H1 (cell line): ENCODE data around the gene NCKAP1. TPM values are rescaled to one million over a fixed set of nuclear protein-coding genes. Genes with fewer than 3 reads are reported as not detected.

Experiments
- CTCF ChIA-PET: fragments of 300-600 bp; sonication (Branson Sonifier 250); formaldehyde crosslinking; loops from one replicate; lab custom pipeline; 2021; ENCODE audit not compliant: partially characterized antibody; lab: Charles Lee
- POLR2A ChIA-PET: fragments of 300-600 bp; sonication (Branson Sonifier 250); formaldehyde crosslinking; loops from one replicate; lab custom pipeline; 2021; ENCODE audit warnings: inconsistent platforms; ENCODE audit not compliant: partially characterized antibody; lab: Charles Lee
- DNase-seq, 2 experiments: peaks; one replicate each; pipeline versions ENCODE4 v3.0.0 to v3.0.0-alpha.2; 2010 to 2022; ENCODE audit warnings: low spot score in 2 of 2, low read depth in 1 of 2, mixed read lengths in 1 of 2
- FAIRE-seq: peaks from 2 replicates; lab custom pipeline; 2011; peaks lifted over from hg19 to GRCh38; lab: Jason Lieb, UNC
- H2AFZ ChIP-seq: 2 replicates; pipeline ENCODE4 v1.8.1; 2012; ENCODE audit warnings: low read length, inconsistent platforms
- H2AK5ac ChIP-seq: 2 replicates; pipeline ENCODE4 v1.6.1; 2013; ENCODE audit warnings: low read depth, low read length
- H2BK120ac ChIP-seq: replicated peaks from 2 replicates; pipeline ENCODE3; 2013; ENCODE audit warnings: low read depth, low read length, inconsistent platforms
- H2BK12ac ChIP-seq: 2 replicates; pipeline ENCODE4 v1.6.1; 2013; ENCODE audit warnings: low read depth, low read length
- H2BK15ac ChIP-seq: 2 replicates; pipeline ENCODE4 v1.6.1; 2013; ENCODE audit warnings: low read length
- H2BK20ac ChIP-seq: 2 replicates; pipeline ENCODE4 v1.6.1; 2013; ENCODE audit warnings: low read length
- H2BK5ac ChIP-seq: 2 replicates; pipeline ENCODE4 v1.6.1; 2013; ENCODE audit warnings: low read depth, low read length
- H3K14ac ChIP-seq: 2 replicates; pipeline ENCODE4 v1.6.1; 2013; ENCODE audit warnings: inconsistent platforms; ENCODE audit not compliant: insufficient read length
- H3K18ac ChIP-seq: 2 replicates; pipeline ENCODE4 v1.6.1; 2013; ENCODE audit warnings: low read length; ENCODE audit errors: extremely low read depth
- H3K23ac ChIP-seq: 2 replicates; pipeline ENCODE4 v1.6.1; 2013; ENCODE audit warnings: inconsistent platforms; ENCODE audit not compliant: insufficient read length
- H3K23me2 ChIP-seq: 2 replicates; pipeline ENCODE4 v1.6.1; 2013; ENCODE audit warnings: low read depth, low read length
- H3K27ac ChIP-seq: 2 replicates; pipeline ENCODE4 v1.6.1; 2011; ENCODE audit warnings: low read depth, low read length, inconsistent platforms
- H3K27me3 ChIP-seq, 4 experiments: replicated peaks in 1 of 4; 1 replicate in 1 of 4; 2 replicates in 3 of 4; pipeline versions ENCODE4 v1.6.1 to v1.8.1; 2011 to 2013; ENCODE audit warnings: low read length in 3 of 4, mild to moderate bottlenecking in 3 of 4, inconsistent platforms in 2 of 4, mixed read lengths in 2 of 4, moderate library complexity in 1 of 4; ENCODE audit not compliant: control insufficient read depth in 3 of 4, insufficient read depth in 3 of 4; ENCODE audit errors: extremely low read depth in 1 of 4
- H3K36me3 ChIP-seq, 4 experiments: 2 replicates each; pipeline versions ENCODE4 v1.6.1 to v1.8.1; 2011 to 2013; ENCODE audit warnings: mild to moderate bottlenecking in 4 of 4, low read length in 3 of 4, moderate library complexity in 2 of 4, control low read depth in 1 of 4, inconsistent platforms in 1 of 4; ENCODE audit not compliant: insufficient read depth in 4 of 4, control insufficient read depth in 2 of 4
- H3K4ac ChIP-seq: replicated peaks from 2 replicates; pipeline ENCODE3; 2013; ENCODE audit warnings: low read length, low read depth, mixed read lengths, inconsistent platforms; ENCODE audit not compliant: insufficient read length
- H3K4me1 ChIP-seq, 4 experiments: replicated peaks in 1 of 4; 1 replicate in 1 of 4; 2 replicates in 3 of 4; pipeline versions ENCODE4 v1.6.1 to v1.8.1; 2011 to 2013; ENCODE audit warnings: low read length in 3 of 4, inconsistent platforms in 2 of 4, mixed read lengths in 1 of 4; ENCODE audit not compliant: insufficient read depth in 4 of 4, control insufficient read depth in 3 of 4
- H3K4me2 ChIP-seq, 2 experiments: 2 replicates each; pipeline versions ENCODE4 v1.6.1 to v1.8.1; 2011 to 2013; ENCODE audit warnings: low read depth in 2 of 2, low read length in 2 of 2, control low read depth in 1 of 2, inconsistent platforms in 1 of 2, mild to moderate bottlenecking in 1 of 2; ENCODE audit not compliant: insufficient read depth in 1 of 2
- H3K4me3 ChIP-seq, 4 experiments: fragments of 200-600, 300-600 bp in 1 of 4; sonication (generic), shearing (Covaris generic), sonication (Bioruptor Twin) in 1 of 4; 2 replicates each; pipeline versions ENCODE4 v1.5.1 to v1.8.1; 2011 to 2016; ENCODE audit warnings: low read length in 4 of 4, low read depth in 3 of 4, control low read depth in 2 of 4, inconsistent platforms in 2 of 4, mild to moderate bottlenecking in 2 of 4, mixed read lengths in 1 of 4, moderate library complexity in 1 of 4; ENCODE audit not compliant: insufficient read depth in 2 of 4; ENCODE audit errors: extremely low read depth in 1 of 4
- H3K56ac ChIP-seq: replicated peaks from 2 replicates; pipeline ENCODE3; 2013; ENCODE audit warnings: low read depth, mild to moderate bottlenecking, mixed read lengths, low read length, inconsistent platforms; ENCODE audit not compliant: insufficient read length
- H3K79me1 ChIP-seq: 2 replicates; pipeline ENCODE4 v1.6.1; 2013; ENCODE audit warnings: low read depth, low read length, control low read depth
- H3K79me2 ChIP-seq, 2 experiments: 2 replicates each; pipeline versions ENCODE4 v1.6.1 to v1.8.1; 2012 to 2013; ENCODE audit warnings: low read length in 2 of 2, mild to moderate bottlenecking in 2 of 2, inconsistent platforms in 1 of 2; ENCODE audit not compliant: insufficient read depth in 2 of 2, control insufficient read depth in 1 of 2
- H3K9ac ChIP-seq, 4 experiments: replicated peaks in 1 of 4; 1 replicate in 1 of 4; 2 replicates in 3 of 4; pipeline versions ENCODE4 v1.6.1 to v1.8.1; 2011 to 2013; ENCODE audit warnings: low read depth in 3 of 4, low read length in 3 of 4, control low read depth in 2 of 4, mild to moderate bottlenecking in 2 of 4, moderate library complexity in 2 of 4, inconsistent platforms in 1 of 4; ENCODE audit errors: extremely low read depth in 1 of 4
- H3K9me3 ChIP-seq, 2 experiments: 2 replicates each; pipeline versions ENCODE4 v1.6.1 to v1.8.1; 2012 to 2013; ENCODE audit warnings: mild to moderate bottlenecking in 2 of 2, moderate library complexity in 2 of 2, control low read depth in 1 of 2, inconsistent platforms in 1 of 2, low read depth in 1 of 2, low read length in 1 of 2, mixed read lengths in 1 of 2; ENCODE audit not compliant: insufficient read depth in 2 of 2
- H4K20me1 ChIP-seq, 2 experiments: replicated peaks in 1 of 2; 2 replicates each; pipeline versions ENCODE3 to v1.8.1; 2011 to 2013; ENCODE audit warnings: inconsistent platforms in 2 of 2, low read length in 2 of 2, mild to moderate bottlenecking in 1 of 2; ENCODE audit not compliant: insufficient read depth in 2 of 2, control insufficient read depth in 1 of 2
- H4K5ac ChIP-seq: 2 replicates; pipeline ENCODE4 v1.6.1; 2013; ENCODE audit warnings: low read length, low read depth, mixed read lengths, inconsistent platforms; ENCODE audit not compliant: insufficient read length
- H4K8ac ChIP-seq: 2 replicates; pipeline ENCODE4 v1.8.0; 2013; ENCODE audit warnings: mild to moderate bottlenecking, moderate library complexity, low read length, inconsistent platforms; ENCODE audit not compliant: insufficient read depth; ENCODE audit errors: extremely low read depth
- H4K91ac ChIP-seq: replicated peaks from 2 replicates; pipeline ENCODE3; 2013; ENCODE audit warnings: low read length, mixed read lengths, inconsistent platforms; ENCODE audit not compliant: insufficient read length
- BACH1 ChIP-seq: IDR thresholded peaks from 2 replicates; pipeline ENCODE4 v1.6.1; 2012; ENCODE audit warnings: low read length, improper control_type of control experiment
- EZH2 ChIP-seq: fragments of 200-600 bp; sonication (generic); IDR thresholded peaks from 2 replicates; pipeline ENCODE4 v1.7.1; 2012; ENCODE audit warnings: low read depth, mild to moderate bottlenecking, moderate library complexity, low read length, inconsistent platforms; ENCODE audit not compliant: severe bottlenecking
- GTF2F1 ChIP-seq: IDR thresholded peaks from 2 replicates; pipeline ENCODE4 v1.6.1; 2012; ENCODE audit warnings: low read depth, low read length, improper control_type of control experiment, borderline replicate concordance
- JUND ChIP-seq: IDR thresholded peaks from 2 replicates; pipeline ENCODE4 v1.6.1; 2011; ENCODE audit warnings: mild to moderate bottlenecking, improper control_type of control experiment, low read length
- MAFK ChIP-seq: IDR thresholded peaks from 2 replicates; pipeline ENCODE4 v1.6.1; 2012; ENCODE audit warnings: low read depth, mild to moderate bottlenecking, improper control_type of control experiment, low read length
- polyA plus RNA-seq, 7 experiments: library from polyadenylated mRNA; depleted of rRNA in 3 of 7; stranded (reverse) in 5 of 7; unstranded in 2 of 7; fragments of >200 nt in 5 of 7; fragments of 200-250 nt in 2 of 7; gene quantifications; 1 replicate in 5 of 7; 2 replicates in 1 of 7; 4 replicates in 1 of 7; pipeline versions ENCODE4 v1.2.1 to v1.2.3, GENCODE V29; 2011 to 2013; ENCODE audit warnings: missing spikeins in 2 of 7, mixed read lengths in 2 of 7
- total RNA-seq: library from RNA; stranded (reverse); fragmentation: NEBNext Ultra II Directional; extraction: Animal tissue kit (Norgen Biotek cat#: 25700); gene quantifications from 2 replicates; pipeline ENCODE4 v1.2.1, GENCODE V29; 2021
- TF ChIP-seq, protein P1 (sequence below): IDR thresholded peaks from 2 replicates; pipeline ENCODE4 v1.6.1; 2011; ENCODE audit warnings: low read length, improper control_type of control experiment

NCKAP1 gene
- total and polyA plus RNA-seq, 2 of the 8 experiments (the other 6 are each of a cell fraction or from before 2014, with no cell fraction given): 90.8 to 173 TPM

- H3K9ac ChIP-seq: no peak overlapping the region
- H3K23ac ChIP-seq: no peak overlapping the region
- H3K79me2 ChIP-seq: no peaks in the 10 kb centered on the region
- H3K23me2 ChIP-seq: no peaks in the 10 kb centered on the region
- H3K4ac ChIP-seq: no peak overlapping the region
- DNase-seq (no peak), FAIRE-seq (no peak)
- H4K5ac ChIP-seq: no peak overlapping the region
- H2BK20ac ChIP-seq: no peak overlapping the region
- no peak overlapping the region for H3K18ac ChIP-seq
- TF ChIP-seq GTF2F1 (no peak), BACH1 (no peak), EZH2 (no peak), MAFK (no peak), JUND (no peak)
- TF ChIP-seq, protein P1, sequence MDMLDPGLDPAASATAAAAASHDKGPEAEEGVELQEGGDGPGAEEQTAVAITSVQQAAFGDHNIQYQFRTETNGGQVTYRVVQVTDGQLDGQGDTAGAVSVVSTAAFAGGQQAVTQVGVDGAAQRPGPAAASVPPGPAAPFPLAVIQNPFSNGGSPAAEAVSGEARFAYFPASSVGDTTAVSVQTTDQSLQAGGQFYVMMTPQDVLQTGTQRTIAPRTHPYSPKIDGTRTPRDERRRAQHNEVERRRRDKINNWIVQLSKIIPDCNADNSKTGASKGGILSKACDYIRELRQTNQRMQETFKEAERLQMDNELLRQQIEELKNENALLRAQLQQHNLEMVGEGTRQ: no peak
- H3K36me3 ChIP-seq: peaks cover 0 to 87% (median 7%) of the 10 kb centered on the region in 4 experiments; a peak in 6 of 8 replicates
- H2BK12ac ChIP-seq: no peak overlapping the region
- H3K4me3 ChIP-seq: no peak overlapping the region
- no peaks in the 10 kb centered on the region for H3K27me3 ChIP-seq
- no peaks in the 10 kb centered on the region for H3K79me1 ChIP-seq
- CTCF ChIA-PET: interaction anchor here (0.9 to 1.3 kb wide), 3 partner anchors 21 to 162 kb away, joined by 3 to 5 read pairs (median 4); no protein-coding TSS in a partner anchor
- POLR2A ChIA-PET: interaction anchor here (0.6 kb wide), 1 partner anchor 129 kb away, joined by 3 read pairs; no protein-coding TSS in a partner anchor
- no peak overlapping the region for H2BK15ac ChIP-seq
- H2AK5ac ChIP-seq: no peak overlapping the region
- H3K56ac ChIP-seq: no peak overlapping the region
- no peaks in the 10 kb centered on the region for H4K20me1 ChIP-seq
- no peaks in the 10 kb centered on the region for H3K9me3 ChIP-seq
- H2AFZ ChIP-seq: no peak overlapping the region
- H3K14ac ChIP-seq: no peak overlapping the region
- H4K91ac ChIP-seq: no peak overlapping the region
- H4K8ac ChIP-seq: no peak overlapping the region
- H2BK120ac ChIP-seq: no peak overlapping the region
- peaks cover 0 to 2% (median 0%) of the 10 kb centered on the region in 4 experiments; a peak in 1 of 7 replicates for H3K4me1 ChIP-seq
- H3K27ac ChIP-seq: no peak overlapping the region
- no peak overlapping the region for H3K4me2 ChIP-seq
- no peak overlapping the region for H2BK5ac ChIP-seq
These were observed 108.3 kb downstream of the NCKAP1 start for GRCh38 chr2:182929972-182930371.
